GM21526 (cell line): ENCODE data around the gene EPM2AIP1.
"Not testable (repeated sequence)": the region's sequence is repeated elsewhere in the genome, so short reads cannot be mapped to it uniquely, and the experiment has no call there.

ENCODE experiments used
- ATAC-seq: cut with Tn5 transposase; IDR thresholded peaks from one replicate; pipeline ENCODE4 v1.9.1; 2021; ENCODE audit warnings: moderate library complexity; ENCODE audit not compliant: unreplicated experiment, low FRiP score

Gene EPM2AIP1

GRCh38 chr3:36993326-36994283 is 674 bp upstream of the EPM2AIP1 start, which contains the start of gene MLH1:
MLH1 (plus strand) TSS chr3:36993518; CDS start chr3:36993548, 30 bp downstream.
- ATAC-seq: peak; percentile 93

- no peak for ATAC-seq
These were observed 767 bp downstream of the EPM2AIP1 start for GRCh38 chr3:36991923-36992805.

DNA sequence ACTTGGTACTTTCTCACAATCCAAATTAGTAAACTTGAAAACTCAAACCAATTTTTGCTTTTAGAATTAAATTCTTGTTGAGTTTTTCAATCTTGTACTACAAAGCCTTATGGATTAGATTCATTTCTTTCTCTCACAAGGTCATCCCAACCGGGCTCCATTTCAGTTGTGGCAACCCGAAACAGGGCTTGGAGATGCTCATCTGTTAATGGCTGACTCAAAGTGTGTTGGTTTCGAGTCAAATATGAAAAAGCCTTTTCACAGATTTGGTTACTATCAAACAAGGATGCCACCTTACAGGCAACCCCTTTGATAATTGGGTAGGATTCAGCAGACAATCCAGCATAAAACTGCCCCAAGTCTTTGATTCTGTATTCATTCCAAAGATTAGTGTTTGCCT is 1.8 kb downstream of the EPM2AIP1 start:
- no peak for ATAC-seq

GRCh38 chr3:36989568-36989967 is 3.4 kb downstream of the EPM2AIP1 start:
- no peak for ATAC-seq

GRCh38 chr3:36989005-36989404 is 3.9 kb downstream of the EPM2AIP1 start:
- ATAC-seq: no peak

DNA sequence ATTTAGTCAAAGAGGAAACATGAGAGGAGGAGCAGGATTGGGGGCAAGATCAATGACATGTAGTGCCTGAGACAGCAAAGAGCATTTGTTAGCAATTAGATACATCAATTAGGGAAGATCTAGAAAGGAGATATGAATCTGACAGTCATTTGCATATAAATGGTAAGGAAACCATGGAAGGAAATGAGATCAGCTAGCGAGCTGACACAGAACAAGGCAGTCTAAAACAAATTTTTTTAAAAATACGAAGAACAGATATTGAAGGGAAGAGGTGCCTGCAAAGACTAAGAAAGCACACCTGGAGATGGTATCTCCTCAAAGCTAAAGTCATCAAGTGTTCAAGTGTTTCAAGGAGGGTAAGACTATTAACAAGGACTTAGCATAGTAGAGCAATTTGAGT is 4.6 kb downstream of the EPM2AIP1 start:
- no peak for ATAC-seq

- no peak for ATAC-seq
These were observed 11.9 kb downstream of the EPM2AIP1 start for GRCh38 chr3:36981006-36981405.

- no peak for ATAC-seq
These were observed 19.8 kb downstream of the EPM2AIP1 start for GRCh38 chr3:36973139-36973538.

GRCh38 chr3:36972163-36972562 is 20.8 kb downstream of the EPM2AIP1 start:
- no peak for ATAC-seq

DNA sequence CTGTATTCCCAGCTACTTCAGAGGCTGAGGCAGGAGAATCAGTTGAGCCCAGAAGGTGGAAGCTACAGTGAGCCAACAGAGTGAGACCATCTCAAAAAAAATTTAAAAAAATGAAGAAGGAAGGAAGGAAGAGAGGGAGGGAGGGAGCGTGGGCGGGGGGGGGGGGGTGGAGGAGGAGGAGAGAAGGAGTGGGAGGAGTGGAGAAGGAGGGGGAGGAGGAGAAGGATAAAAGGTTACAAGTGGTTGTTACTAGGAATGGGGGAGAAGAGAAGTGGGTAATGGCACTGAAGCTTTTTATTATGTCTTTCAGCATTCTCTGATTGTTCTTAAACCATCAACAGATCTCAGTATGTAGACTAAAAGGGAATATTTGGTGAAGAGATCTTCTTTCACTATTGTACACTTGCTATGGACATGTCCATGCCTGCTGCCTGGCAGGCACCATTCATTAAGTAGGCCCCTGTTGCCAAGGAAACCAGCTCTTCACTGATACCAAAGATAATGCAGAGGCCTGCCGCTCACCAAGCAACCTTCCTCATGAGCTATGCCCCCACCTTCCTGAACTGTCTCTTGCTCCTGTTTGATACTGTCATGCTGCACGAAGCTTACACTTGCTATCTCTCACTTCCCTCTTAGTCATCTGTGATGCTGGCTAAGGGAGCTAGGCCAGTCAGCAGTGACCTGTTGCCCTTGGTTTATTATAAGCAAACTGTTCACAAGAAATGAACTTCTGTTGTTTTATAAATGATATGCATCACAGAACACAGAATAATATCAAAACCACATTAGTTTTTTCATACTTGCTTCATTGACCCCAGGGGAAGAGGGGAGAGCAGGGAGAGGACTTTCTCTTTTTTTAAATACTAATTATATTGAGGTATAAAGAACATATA is 23.1 kb downstream of the EPM2AIP1 start:
- peak; percentile 99 for ATAC-seq

DNA sequence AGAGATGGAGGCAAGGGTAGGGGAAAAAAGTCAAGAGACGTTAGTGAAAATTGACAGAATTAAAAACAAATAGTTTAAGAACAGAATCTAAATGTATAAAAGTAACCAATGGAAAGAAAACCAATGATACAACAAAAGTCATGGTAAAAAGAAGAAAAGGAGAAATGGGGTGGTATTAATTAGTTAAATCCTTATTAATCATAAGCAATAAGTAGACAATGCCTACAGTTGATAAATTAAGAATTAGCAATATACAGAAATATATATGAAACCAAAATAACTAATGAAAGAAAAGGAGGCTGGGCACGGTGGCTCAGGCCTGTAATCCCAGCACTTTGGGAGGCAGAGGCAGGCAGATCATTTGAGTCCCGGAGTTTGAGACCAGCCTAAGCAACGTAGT is 23.8 kb downstream of the EPM2AIP1 start:
- ATAC-seq: no peak

- ATAC-seq: no peak
These were observed 27.5 kb downstream of the EPM2AIP1 start for GRCh38 chr3:36965440-36965839.

DNA sequence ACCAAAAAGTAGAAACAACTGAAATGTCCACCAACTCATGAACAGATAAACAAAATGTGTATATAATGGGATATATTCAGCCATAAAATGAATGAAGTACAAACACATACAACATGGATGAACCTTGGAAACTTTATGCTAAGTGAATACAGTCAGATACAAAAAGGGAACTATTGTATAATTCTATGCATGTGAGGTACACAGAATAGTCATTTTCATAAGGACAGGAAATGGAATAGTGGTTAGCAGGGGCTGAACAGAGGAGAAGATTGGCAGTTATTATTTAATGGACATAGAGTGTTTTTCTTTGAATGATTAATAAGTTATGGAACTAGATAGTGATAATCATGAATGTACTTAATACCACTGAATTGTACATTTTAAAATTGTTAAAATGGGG is 28.1 kb downstream of the EPM2AIP1 start:
- no peak for ATAC-seq

- no peak for ATAC-seq
These were observed 28.6 kb downstream of the EPM2AIP1 start for GRCh38 chr3:36964331-36964730.

DNA sequence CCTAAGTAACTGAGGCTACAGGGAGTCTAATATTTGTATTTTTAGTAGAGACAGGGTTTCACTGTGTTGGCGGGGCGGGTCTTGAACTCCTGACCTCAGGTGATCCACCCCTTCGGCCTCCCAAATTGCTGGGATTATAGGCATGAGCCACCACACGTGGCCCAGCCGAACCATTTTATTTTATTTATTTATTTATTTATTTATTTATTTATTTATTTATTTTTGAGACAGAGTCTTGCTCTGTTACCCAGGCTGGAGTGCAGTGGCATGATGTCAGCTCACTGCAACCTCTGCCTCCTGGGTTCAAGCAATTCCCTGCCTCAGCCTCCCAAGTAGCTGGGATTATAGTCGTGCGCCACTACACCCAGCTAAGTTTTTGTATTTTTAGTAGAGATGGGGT is 29.9 kb downstream of the EPM2AIP1 start:
- not testable (repeated sequence) for ATAC-seq

GRCh38 chr3:36960502-36960901 is 32.4 kb downstream of the EPM2AIP1 start:
- ATAC-seq: no peak

DNA sequence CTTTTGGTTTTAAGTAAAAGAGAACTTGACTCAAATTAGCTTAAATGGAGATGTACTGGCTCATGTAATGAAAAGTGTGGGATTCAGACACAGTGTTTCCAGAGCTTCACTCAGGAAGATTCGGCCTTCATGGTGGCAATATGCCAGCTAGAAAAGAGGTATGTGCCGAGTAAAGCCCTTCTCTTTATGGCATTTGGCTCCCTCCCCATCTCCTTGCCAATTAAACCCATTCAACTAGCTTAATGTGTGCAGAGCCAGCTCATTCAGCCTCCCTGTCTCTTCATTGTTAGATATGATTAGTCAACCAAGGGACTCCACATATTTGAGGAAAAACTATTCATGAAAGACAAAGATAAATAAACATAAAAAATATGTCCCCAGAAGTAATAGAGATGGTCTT is 33.1 kb downstream of the EPM2AIP1 start:
- no peak for ATAC-seq

GRCh38 chr3:36957862-36958686 is 34.9 kb downstream of the EPM2AIP1 start:
- ATAC-seq: no peak

GRCh38 chr3:36957063-36957462 is 35.9 kb downstream of the EPM2AIP1 start:
- no peak for ATAC-seq
